H1 (cell line): ENCODE data around the gene INPP5A. TPM values are rescaled to one million over a fixed set of nuclear protein-coding genes. Genes with fewer than 3 reads are reported as not detected.

Source experiments
- CTCF ChIA-PET: fragments of 300-600 bp; sonication (Branson Sonifier 250); formaldehyde crosslinking; loops from one replicate; lab custom pipeline; 2021; ENCODE audit not compliant: partially characterized antibody; lab: Charles Lee
- POLR2A ChIA-PET: fragments of 300-600 bp; sonication (Branson Sonifier 250); formaldehyde crosslinking; loops from one replicate; lab custom pipeline; 2021; ENCODE audit warnings: inconsistent platforms; ENCODE audit not compliant: partially characterized antibody; lab: Charles Lee
- DNase-seq, 2 experiments: peaks; one replicate each; pipeline versions ENCODE4 v3.0.0 to v3.0.0-alpha.2; 2010 to 2022; ENCODE audit warnings: low spot score in 2 of 2, low read depth in 1 of 2, mixed read lengths in 1 of 2
- FAIRE-seq: peaks from 2 replicates; lab custom pipeline; 2011; peaks lifted over from hg19 to GRCh38; lab: Jason Lieb, UNC
- H2AFZ ChIP-seq: 2 replicates; pipeline ENCODE4 v1.8.1; 2012; ENCODE audit warnings: low read length, inconsistent platforms
- H2AK5ac ChIP-seq: 2 replicates; pipeline ENCODE4 v1.6.1; 2013; ENCODE audit warnings: low read depth, low read length
- H2BK120ac ChIP-seq: replicated peaks from 2 replicates; pipeline ENCODE3; 2013; ENCODE audit warnings: low read depth, low read length, inconsistent platforms
- H2BK12ac ChIP-seq: 2 replicates; pipeline ENCODE4 v1.6.1; 2013; ENCODE audit warnings: low read depth, low read length
- H2BK15ac ChIP-seq: 2 replicates; pipeline ENCODE4 v1.6.1; 2013; ENCODE audit warnings: low read length
- H2BK20ac ChIP-seq: 2 replicates; pipeline ENCODE4 v1.6.1; 2013; ENCODE audit warnings: low read length
- H2BK5ac ChIP-seq: 2 replicates; pipeline ENCODE4 v1.6.1; 2013; ENCODE audit warnings: low read depth, low read length
- H3K14ac ChIP-seq: 2 replicates; pipeline ENCODE4 v1.6.1; 2013; ENCODE audit warnings: inconsistent platforms; ENCODE audit not compliant: insufficient read length
- H3K18ac ChIP-seq: 2 replicates; pipeline ENCODE4 v1.6.1; 2013; ENCODE audit warnings: low read length; ENCODE audit errors: extremely low read depth
- H3K23ac ChIP-seq: 2 replicates; pipeline ENCODE4 v1.6.1; 2013; ENCODE audit warnings: inconsistent platforms; ENCODE audit not compliant: insufficient read length
- H3K23me2 ChIP-seq: 2 replicates; pipeline ENCODE4 v1.6.1; 2013; ENCODE audit warnings: low read depth, low read length
- H3K27ac ChIP-seq: 2 replicates; pipeline ENCODE4 v1.6.1; 2011; ENCODE audit warnings: low read depth, low read length, inconsistent platforms
- H3K27me3 ChIP-seq, 4 experiments: replicated peaks in 1 of 4; 1 replicate in 1 of 4; 2 replicates in 3 of 4; pipeline versions ENCODE4 v1.6.1 to v1.8.1; 2011 to 2013; ENCODE audit warnings: low read length in 3 of 4, mild to moderate bottlenecking in 3 of 4, inconsistent platforms in 2 of 4, mixed read lengths in 2 of 4, moderate library complexity in 1 of 4; ENCODE audit not compliant: control insufficient read depth in 3 of 4, insufficient read depth in 3 of 4; ENCODE audit errors: extremely low read depth in 1 of 4
- H3K36me3 ChIP-seq, 4 experiments: 2 replicates each; pipeline versions ENCODE4 v1.6.1 to v1.8.1; 2011 to 2013; ENCODE audit warnings: mild to moderate bottlenecking in 4 of 4, low read length in 3 of 4, moderate library complexity in 2 of 4, control low read depth in 1 of 4, inconsistent platforms in 1 of 4; ENCODE audit not compliant: insufficient read depth in 4 of 4, control insufficient read depth in 2 of 4
- H3K4ac ChIP-seq: replicated peaks from 2 replicates; pipeline ENCODE3; 2013; ENCODE audit warnings: low read length, low read depth, mixed read lengths, inconsistent platforms; ENCODE audit not compliant: insufficient read length
- H3K4me1 ChIP-seq, 4 experiments: replicated peaks in 1 of 4; 1 replicate in 1 of 4; 2 replicates in 3 of 4; pipeline versions ENCODE4 v1.6.1 to v1.8.1; 2011 to 2013; ENCODE audit warnings: low read length in 3 of 4, inconsistent platforms in 2 of 4, mixed read lengths in 1 of 4; ENCODE audit not compliant: insufficient read depth in 4 of 4, control insufficient read depth in 3 of 4
- H3K4me2 ChIP-seq, 2 experiments: 2 replicates each; pipeline versions ENCODE4 v1.6.1 to v1.8.1; 2011 to 2013; ENCODE audit warnings: low read depth in 2 of 2, low read length in 2 of 2, control low read depth in 1 of 2, inconsistent platforms in 1 of 2, mild to moderate bottlenecking in 1 of 2; ENCODE audit not compliant: insufficient read depth in 1 of 2
- H3K4me3 ChIP-seq, 4 experiments: fragments of 200-600, 300-600 bp in 1 of 4; sonication (generic), shearing (Covaris generic), sonication (Bioruptor Twin) in 1 of 4; 2 replicates each; pipeline versions ENCODE4 v1.5.1 to v1.8.1; 2011 to 2016; ENCODE audit warnings: low read length in 4 of 4, low read depth in 3 of 4, control low read depth in 2 of 4, inconsistent platforms in 2 of 4, mild to moderate bottlenecking in 2 of 4, mixed read lengths in 1 of 4, moderate library complexity in 1 of 4; ENCODE audit not compliant: insufficient read depth in 2 of 4; ENCODE audit errors: extremely low read depth in 1 of 4
- H3K56ac ChIP-seq: replicated peaks from 2 replicates; pipeline ENCODE3; 2013; ENCODE audit warnings: low read depth, mild to moderate bottlenecking, mixed read lengths, low read length, inconsistent platforms; ENCODE audit not compliant: insufficient read length
- H3K79me1 ChIP-seq: 2 replicates; pipeline ENCODE4 v1.6.1; 2013; ENCODE audit warnings: low read depth, low read length, control low read depth
- H3K79me2 ChIP-seq, 2 experiments: 2 replicates each; pipeline versions ENCODE4 v1.6.1 to v1.8.1; 2012 to 2013; ENCODE audit warnings: low read length in 2 of 2, mild to moderate bottlenecking in 2 of 2, inconsistent platforms in 1 of 2; ENCODE audit not compliant: insufficient read depth in 2 of 2, control insufficient read depth in 1 of 2
- H3K9ac ChIP-seq, 4 experiments: replicated peaks in 1 of 4; 1 replicate in 1 of 4; 2 replicates in 3 of 4; pipeline versions ENCODE4 v1.6.1 to v1.8.1; 2011 to 2013; ENCODE audit warnings: low read depth in 3 of 4, low read length in 3 of 4, control low read depth in 2 of 4, mild to moderate bottlenecking in 2 of 4, moderate library complexity in 2 of 4, inconsistent platforms in 1 of 4; ENCODE audit errors: extremely low read depth in 1 of 4
- H3K9me3 ChIP-seq, 2 experiments: 2 replicates each; pipeline versions ENCODE4 v1.6.1 to v1.8.1; 2012 to 2013; ENCODE audit warnings: mild to moderate bottlenecking in 2 of 2, moderate library complexity in 2 of 2, control low read depth in 1 of 2, inconsistent platforms in 1 of 2, low read depth in 1 of 2, low read length in 1 of 2, mixed read lengths in 1 of 2; ENCODE audit not compliant: insufficient read depth in 2 of 2
- H4K20me1 ChIP-seq, 2 experiments: replicated peaks in 1 of 2; 2 replicates each; pipeline versions ENCODE3 to v1.8.1; 2011 to 2013; ENCODE audit warnings: inconsistent platforms in 2 of 2, low read length in 2 of 2, mild to moderate bottlenecking in 1 of 2; ENCODE audit not compliant: insufficient read depth in 2 of 2, control insufficient read depth in 1 of 2
- H4K5ac ChIP-seq: 2 replicates; pipeline ENCODE4 v1.6.1; 2013; ENCODE audit warnings: low read length, low read depth, mixed read lengths, inconsistent platforms; ENCODE audit not compliant: insufficient read length
- H4K8ac ChIP-seq: 2 replicates; pipeline ENCODE4 v1.8.0; 2013; ENCODE audit warnings: mild to moderate bottlenecking, moderate library complexity, low read length, inconsistent platforms; ENCODE audit not compliant: insufficient read depth; ENCODE audit errors: extremely low read depth
- H4K91ac ChIP-seq: replicated peaks from 2 replicates; pipeline ENCODE3; 2013; ENCODE audit warnings: low read length, mixed read lengths, inconsistent platforms; ENCODE audit not compliant: insufficient read length
- ASH2L ChIP-seq: fragments of 200-600, 300-600 bp; sonication (generic); IDR thresholded peaks from one replicate; pipeline ENCODE4 v1.7.1; 2017; ENCODE audit warnings: low read length
- CBX8 ChIP-seq: fragments of 300-800, 300-1000 bp; sonication (generic); IDR thresholded peaks from 2 replicates; pipeline ENCODE4 v1.7.1; 2016; ENCODE audit warnings: low read depth, low read length, borderline replicate concordance
- CHD1 ChIP-seq: IDR thresholded peaks from 2 replicates; pipeline ENCODE4 v1.6.1; 2012; ENCODE audit warnings: low read depth, low read length, improper control_type of control experiment
- EGR1 ChIP-seq: IDR thresholded peaks from 2 replicates; pipeline ENCODE4 v1.6.1; 2011; ENCODE audit warnings: low read depth, low read length, borderline replicate concordance
- FOSL1 ChIP-seq: IDR thresholded peaks from 2 replicates; pipeline ENCODE4 v1.6.1; 2011; ENCODE audit warnings: mild to moderate bottlenecking, low read depth, low read length, moderate library complexity; ENCODE audit not compliant: insufficient read depth
- POLR2A ChIP-seq, 2 experiments: IDR thresholded peaks; 1 replicate in 1 of 2; 2 replicates in 1 of 2; pipeline ENCODE4 v1.6.1; 2011; ENCODE audit warnings: low read depth in 2 of 2, low read length in 2 of 2, mild to moderate bottlenecking in 2 of 2; ENCODE audit errors: control extremely low read depth in 1 of 2
- YY1 ChIP-seq: IDR thresholded peaks from 2 replicates; pipeline ENCODE4 v1.6.1; 2011; ENCODE audit warnings: low read depth, mild to moderate bottlenecking, low read length
- WGBS, 2 experiments: shearing (Covaris generic) in 1 of 2; methylation state at CpG; one replicate each; pipeline versions ENCODE4 v1.1.6 to v1.1.7; 2013 to 2015; ENCODE audit warnings: low lambda C conversion rate in 2 of 2, mixed read lengths in 2 of 2, inconsistent platforms in 1 of 2, low coverage in 1 of 2, missing lambda C conversion rate in 1 of 2; ENCODE audit not compliant: insufficient replicate concordance in 2 of 2, insufficient coverage in 1 of 2, insufficient read length in 1 of 2; ENCODE audit errors: extremely low coverage in 1 of 2, missing lambda C conversion rate in 1 of 2; 5-methylcytosine and 5-hydroxymethylcytosine counted together
- polyA plus RNA-seq, 7 experiments: library from polyadenylated mRNA; depleted of rRNA in 3 of 7; stranded (reverse) in 5 of 7; unstranded in 2 of 7; fragments of >200 nt in 5 of 7; fragments of 200-250 nt in 2 of 7; gene quantifications; 1 replicate in 5 of 7; 2 replicates in 1 of 7; 4 replicates in 1 of 7; pipeline versions ENCODE4 v1.2.1 to v1.2.3, GENCODE V29; 2011 to 2013; ENCODE audit warnings: missing spikeins in 2 of 7, mixed read lengths in 2 of 7
- total RNA-seq: library from RNA; stranded (reverse); fragmentation: NEBNext Ultra II Directional; extraction: Animal tissue kit (Norgen Biotek cat#: 25700); gene quantifications from 2 replicates; pipeline ENCODE4 v1.2.1, GENCODE V29; 2021

INPP5A gene
- total and polyA plus RNA-seq, 2 of the 8 experiments (the other 6 are each of a cell fraction or from before 2014, with no cell fraction given) = 19.7 to 27.5 TPM

DNA sequence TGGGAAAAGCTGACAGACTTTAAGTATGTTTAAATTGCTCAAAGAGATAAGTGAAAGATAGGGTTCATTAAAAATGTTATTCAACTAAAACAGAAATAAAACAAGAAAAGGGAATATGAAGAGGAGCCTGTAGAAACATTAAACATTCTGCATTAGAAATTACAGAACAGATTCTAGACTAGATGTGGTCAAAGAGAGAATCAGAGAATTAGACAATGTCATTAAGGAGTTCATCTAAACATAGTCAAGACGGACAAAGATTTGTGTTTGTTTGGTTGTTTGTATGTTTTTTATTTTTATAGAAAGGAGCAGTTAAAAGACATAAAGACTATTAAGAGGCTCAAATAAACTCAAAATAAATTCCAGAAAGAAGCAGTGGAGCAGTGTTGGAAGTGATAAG is 168.4 kb downstream of the INPP5A start:
- Histone ChIP-seq H3K4me3 (no peak overlapping the region), H2BK5ac (no peak overlapping the region), H4K8ac (no peak overlapping the region), H3K9me3 (peaks cover 7 to 21% of the 10 kb centered on the region in 2 experiments), H3K56ac (no peak overlapping the region), H3K27ac (no peak overlapping the region), H2BK12ac (no peak overlapping the region), H2AK5ac (no peak overlapping the region), H3K23me2 (peaks cover 2% of the 10 kb centered on the region; the same call in 1 of the 2 replicates), H2BK120ac (no peak overlapping the region), H3K27me3 (no peaks in the 10 kb centered on the region), H3K23ac (no peak overlapping the region), H2BK15ac (no peak overlapping the region), H2BK20ac (no peak overlapping the region), H4K5ac (no peak overlapping the region), H3K18ac (no peak overlapping the region), H3K4me2 (no peak overlapping the region), H4K20me1 (peaks cover 0 to 2% of the 10 kb centered on the region in 2 experiments), H3K9ac (no peak overlapping the region), H4K91ac (no peak overlapping the region), H2AFZ (no peak overlapping the region), H3K14ac (no peak overlapping the region), H3K4me1 (no peaks in the 10 kb centered on the region; a peak in 1 of 7 replicates), H3K4ac (no peak overlapping the region), H3K79me1 (no peaks in the 10 kb centered on the region; the same call in none of the 2 replicates), H3K36me3 (no peaks in the 10 kb centered on the region), H3K79me2 (no peaks in the 10 kb centered on the region)
- ChIA-PET CTCF (no interaction called here), POLR2A (interaction anchor here (1.6 kb wide), 1 partner anchor 219 kb away, joined by 3 read pairs; no protein-coding TSS in a partner anchor)
- TF ChIP-seq YY1 (no peak), CHD1 (no peak), EGR1 (no peak), CBX8 (no peak), FOSL1 (no peak), ASH2L (no peak), POLR2A (IDR thresholded peaks at IDR 0.05; ENCODE audit: control extremely low read depth in 1 of 2, low read depth in 2 of 2, low read length in 2 of 2) (no peak)
- 83% methylated on average over 1 of the region's 1 CpG; no CpG with 5 or more reads in 1 of the 2 experiments for WGBS, 2 experiments
- DNase-seq (no peak), FAIRE-seq (no peak)
